ENCODE results near the gene ZNF124. TPM values are rescaled to one million over a fixed set of nuclear protein-coding genes. Genes with fewer than 3 reads are reported as not detected.
A peak's percentile ranks its signal among the peaks of the same experiment; 100 is the strongest.
"Not testable (repeated sequence)": the region's sequence is repeated elsewhere in the genome, so short reads cannot be mapped to it uniquely, and the experiment has no call there.

The ZNF124 gene
- total RNA-seq, 2 donors from 2014 or later = 19.9 to 28.9 TPM

- Histone ChIP-seq H3K4me1 (ENCODE audit: control insufficient read depth in 1 of 2, low read depth in 2 of 2) (no peaks in the 10 kb centered on the region), H3K9me3 (no peaks in the 10 kb centered on the region), H3K36me3 (no peaks in the 10 kb centered on the region), H3K27ac (no peak overlapping the region), H3K27me3 (replicated peaks; ENCODE audit: insufficient read depth) (no peaks in the 10 kb centered on the region), H3K4me3 (no peak overlapping the region)
- TF ChIP-seq CTCF (IDR thresholded peaks at IDR 0.05) = no peak
- DNase-seq (ENCODE audit: low spot score) = no peak
- no peak for ATAC-seq (ENCODE audit: insufficient number of reproducible peaks, low FRiP score, low read depth)
Observed at GRCh38 chr1:247172996-247173395, 1.2 kb upstream of the ZNF124 start.

GRCh38 chr1:247171443-247171842 lies 377 bp downstream of the ZNF124 start:
- ATAC-seq (ENCODE audit: insufficient number of reproducible peaks, low FRiP score, low read depth) = peak; percentile 66
- not testable (repeated sequence) for H3K27ac ChIP-seq; H3K4me3 ChIP-seq; H3K27me3 ChIP-seq (replicated peaks; ENCODE audit: insufficient read depth); H3K4me1 ChIP-seq (ENCODE audit: control insufficient read depth in 1 of 2, low read depth in 2 of 2); DNase-seq (ENCODE audit: low spot score); H3K36me3 ChIP-seq; H3K9me3 ChIP-seq

- TF ChIP-seq CTCF (IDR thresholded peaks at IDR 0.05) = no peak
- no peak for ATAC-seq (ENCODE audit: insufficient number of reproducible peaks, low FRiP score, low read depth)
- no peaks in the 10 kb centered on the region for H3K36me3 ChIP-seq
- H3K4me1 ChIP-seq (ENCODE audit: control insufficient read depth in 1 of 2, low read depth in 2 of 2) = no peaks in the 10 kb centered on the region
- H3K27ac ChIP-seq = no peak overlapping the region
- no peak for DNase-seq (ENCODE audit: low spot score)
- H3K27me3 ChIP-seq (replicated peaks; ENCODE audit: insufficient read depth) = no peaks in the 10 kb centered on the region
- no peak overlapping the region for H3K4me3 ChIP-seq
- H3K9me3 ChIP-seq = peaks cover 39% of the 10 kb centered on the region
Observed at GRCh38 chr1:247165674-247166073, 6.1 kb downstream of the ZNF124 start.

GRCh38 chr1:247164694-247165093 lies 7.1 kb downstream of the ZNF124 start:
- no peaks in the 10 kb centered on the region for H3K27me3 ChIP-seq (replicated peaks; ENCODE audit: insufficient read depth)
- no peak for DNase-seq (ENCODE audit: low spot score)
- H3K4me1 ChIP-seq (ENCODE audit: control insufficient read depth in 1 of 2, low read depth in 2 of 2) = no peaks in the 10 kb centered on the region
- H3K36me3 ChIP-seq = no peaks in the 10 kb centered on the region
- no peak overlapping the region for H3K27ac ChIP-seq
- TF ChIP-seq CTCF (IDR thresholded peaks at IDR 0.05) = no peak
- ATAC-seq (ENCODE audit: insufficient number of reproducible peaks, low FRiP score, low read depth) = no peak
- H3K4me3 ChIP-seq = no peak overlapping the region
- H3K9me3 ChIP-seq = peaks cover 46% of the 10 kb centered on the region

GRCh38 chr1:247156787-247157232 lies 15.0 kb downstream of the ZNF124 start:
- no peak for ATAC-seq (ENCODE audit: insufficient number of reproducible peaks, low FRiP score, low read depth)
- Histone ChIP-seq H3K36me3 (peaks cover 31% of the 10 kb centered on the region), H3K4me3 (no peak overlapping the region), H3K4me1 (ENCODE audit: control insufficient read depth in 1 of 2, low read depth in 2 of 2) (no peaks in the 10 kb centered on the region), H3K9me3 (peaks cover 76% of the 10 kb centered on the region), H3K27me3 (replicated peaks; ENCODE audit: insufficient read depth) (no peaks in the 10 kb centered on the region), H3K27ac (no peak overlapping the region)
- no peak for DNase-seq (ENCODE audit: low spot score)
- TF ChIP-seq CTCF (IDR thresholded peaks at IDR 0.05) = no peak

GRCh38 chr1:247147781-247148180 lies 24.0 kb downstream of the ZNF124 start:
- H3K27me3 ChIP-seq (replicated peaks; ENCODE audit: insufficient read depth) = no peaks in the 10 kb centered on the region
- H3K36me3 ChIP-seq = peaks cover 8% of the 10 kb centered on the region
- H3K4me3 ChIP-seq = no peak overlapping the region
- H3K27ac ChIP-seq = no peak overlapping the region
- H3K9me3 ChIP-seq = peaks cover 79% of the 10 kb centered on the region
- no peak for TF ChIP-seq CTCF (IDR thresholded peaks at IDR 0.05)
- DNase-seq (ENCODE audit: low spot score) = no peak
- no peaks in the 10 kb centered on the region for H3K4me1 ChIP-seq (ENCODE audit: control insufficient read depth in 1 of 2, low read depth in 2 of 2)
- ATAC-seq (ENCODE audit: insufficient number of reproducible peaks, low FRiP score, low read depth) = no peak

GRCh38 chr1:247147120-247147519 lies 24.7 kb downstream of the ZNF124 start:
- not testable (repeated sequence) for H3K36me3 ChIP-seq; DNase-seq (ENCODE audit: low spot score); H3K4me1 ChIP-seq (ENCODE audit: control insufficient read depth in 1 of 2, low read depth in 2 of 2); ATAC-seq (ENCODE audit: insufficient number of reproducible peaks, low FRiP score, low read depth); H3K27me3 ChIP-seq (replicated peaks; ENCODE audit: insufficient read depth); H3K4me3 ChIP-seq; H3K27ac ChIP-seq
- peaks cover 78% of the 10 kb centered on the region for H3K9me3 ChIP-seq

Measured in thoracic aorta (tissue), 2 donors.